Ectodermal cell (in vitro differentiated cells): Measurements from ENCODE around the gene PIGT.

Experiments
- H3K27ac ChIP-seq: 2 replicates; pipeline ENCODE4 v1.7.0; 2013; ENCODE audit warnings: mild to moderate bottlenecking, low read depth, low read length; ENCODE audit not compliant: insufficient read depth, poor library complexity, severe bottlenecking
- H3K27me3 ChIP-seq: 2 replicates; pipeline ENCODE4 v1.7.0; 2013; ENCODE audit warnings: mild to moderate bottlenecking, low read length; ENCODE audit not compliant: insufficient read depth, control insufficient read depth, poor library complexity, severe bottlenecking
- H3K36me3 ChIP-seq: one replicate; pipeline ENCODE4 v1.7.0; 2013; ENCODE audit warnings: low read length; ENCODE audit not compliant: control insufficient read depth, insufficient read depth
- H3K4me1 ChIP-seq: one replicate; pipeline ENCODE4 v1.7.0; 2013; ENCODE audit warnings: low read length; ENCODE audit not compliant: control insufficient read depth, insufficient read depth
- H3K4me3 ChIP-seq: 2 replicates; pipeline ENCODE4 v1.7.0; 2013; ENCODE audit warnings: low read depth, low read length, control low read depth; ENCODE audit not compliant: insufficient read depth
- H3K9me3 ChIP-seq: 2 replicates; pipeline ENCODE4 v1.7.0; 2013; ENCODE audit warnings: mild to moderate bottlenecking, low read length, moderate library complexity; ENCODE audit not compliant: control insufficient read depth
- WGBS, 2 experiments: methylation state at CpG; one replicate each; pipeline ENCODE4 v1.1.7; 2013; ENCODE audit warnings: missing lambda C conversion rate in 2 of 2; 5-methylcytosine and 5-hydroxymethylcytosine counted together

PIGT gene

GRCh38 chr20:45427236-45428149 lies 11.6 kb downstream of the PIGT start:
- Histone ChIP-seq H3K4me1 (no peaks in the 10 kb centered on the region), H3K9me3 (no peaks in the 10 kb centered on the region), H3K4me3 (no peak overlapping the region), H3K36me3 (peaks cover 13% of the 10 kb centered on the region), H3K27ac (no peak overlapping the region), H3K27me3 (no peaks in the 10 kb centered on the region)
- 91 to 92% methylated on average over 14 of the region's 14 CpGs for WGBS, 2 experiments

GRCh38 chr20:45429618-45430017 lies 13.7 kb downstream of the PIGT start:
- H3K9me3 ChIP-seq: no peaks in the 10 kb centered on the region
- H3K36me3 ChIP-seq: peaks cover 4% of the 10 kb centered on the region
- no peak overlapping the region for H3K27ac ChIP-seq
- WGBS, 2 experiments: 85 to 100% methylated on average over 1 to 2 of the region's 2 CpGs
- no peaks in the 10 kb centered on the region for H3K4me1 ChIP-seq
- no peaks in the 10 kb centered on the region for H3K27me3 ChIP-seq
- no peak overlapping the region for H3K4me3 ChIP-seq

GRCh38 chr20:45432294-45432693 lies 16.4 kb downstream of the PIGT start:
- H3K4me1 ChIP-seq: no peaks in the 10 kb centered on the region
- WGBS, 2 experiments: 94 to 97% methylated on average over 5 of the region's 5 CpGs
- H3K36me3 ChIP-seq: no peaks in the 10 kb centered on the region
- H3K9me3 ChIP-seq: no peaks in the 10 kb centered on the region
- H3K27ac ChIP-seq: no peak overlapping the region
- no peak overlapping the region for H3K4me3 ChIP-seq
- H3K27me3 ChIP-seq: peaks cover 8% of the 10 kb centered on the region

- no peak overlapping the region for H3K27ac ChIP-seq
- no peaks in the 10 kb centered on the region for H3K36me3 ChIP-seq
- WGBS, 2 experiments: 66 to 85% methylated on average over 3 of the region's 3 CpGs
- peaks cover 8% of the 10 kb centered on the region for H3K27me3 ChIP-seq
- no peaks in the 10 kb centered on the region for H3K9me3 ChIP-seq
- no peak overlapping the region for H3K4me3 ChIP-seq
- H3K4me1 ChIP-seq: no peaks in the 10 kb centered on the region
Observed at GRCh38 chr20:45433316-45433715, 17.4 kb downstream of the PIGT start.

- H3K4me3 ChIP-seq: no peak overlapping the region
- no peaks in the 10 kb centered on the region for H3K36me3 ChIP-seq
- peaks cover 8% of the 10 kb centered on the region for H3K27me3 ChIP-seq
- H3K4me1 ChIP-seq: no peaks in the 10 kb centered on the region
- no peaks in the 10 kb centered on the region for H3K9me3 ChIP-seq
- WGBS, 2 experiments: 91 to 95% methylated on average over 4 of the region's 4 CpGs
- no peak overlapping the region for H3K27ac ChIP-seq
Observed at GRCh38 chr20:45433976-45434375, 18.0 kb downstream of the PIGT start.

GRCh38 chr20:45436732-45437485 lies 21.0 kb downstream of the PIGT start:
- Histone ChIP-seq H3K27ac (no peak overlapping the region), H3K9me3 (no peaks in the 10 kb centered on the region), H3K4me3 (peak overlapping the region; percentile 48), H3K27me3 (peaks cover 8% of the 10 kb centered on the region), H3K36me3 (no peaks in the 10 kb centered on the region), H3K4me1 (peaks cover 4% of the 10 kb centered on the region)
- 12 to 13% methylated on average over 31 to 32 of the region's 33 CpGs for WGBS, 2 experiments

- H3K4me3 ChIP-seq: no peak overlapping the region
- H3K27me3 ChIP-seq: peaks cover 8% of the 10 kb centered on the region
- H3K9me3 ChIP-seq: no peaks in the 10 kb centered on the region
- WGBS, 2 experiments: 91 to 96% methylated on average over 3 of the region's 3 CpGs
- H3K4me1 ChIP-seq: peaks cover 4% of the 10 kb centered on the region
- no peak overlapping the region for H3K27ac ChIP-seq
- no peaks in the 10 kb centered on the region for H3K36me3 ChIP-seq
Observed at GRCh38 chr20:45440424-45440823, 24.5 kb downstream of the PIGT start.

GRCh38 chr20:45440891-45441685 lies 25.1 kb downstream of the PIGT start:
- Histone ChIP-seq H3K9me3 (no peaks in the 10 kb centered on the region), H3K27ac (no peak overlapping the region), H3K36me3 (no peaks in the 10 kb centered on the region), H3K4me1 (peaks cover 4% of the 10 kb centered on the region), H3K4me3 (no peak overlapping the region), H3K27me3 (peaks cover 6% of the 10 kb centered on the region)
- WGBS, 2 experiments: 75 to 81% methylated on average over 5 of the region's 5 CpGs

GRCh38 chr20:45441746-45442145 lies 25.8 kb downstream of the PIGT start:
- no peaks in the 10 kb centered on the region for H3K9me3 ChIP-seq
- no peaks in the 10 kb centered on the region for H3K36me3 ChIP-seq
- no peak overlapping the region for H3K4me3 ChIP-seq
- peaks cover 4% of the 10 kb centered on the region for H3K4me1 ChIP-seq
- H3K27ac ChIP-seq: no peak overlapping the region
- H3K27me3 ChIP-seq: no peaks in the 10 kb centered on the region
- 75 to 92% methylated on average over 1 of the region's 1 CpG for WGBS, 2 experiments

GRCh38 chr20:45444050-45444449 lies 28.1 kb downstream of the PIGT start:
- H3K27ac ChIP-seq: no peak overlapping the region

More at GRCh38 chr20:45444050-45444449, 28.1 kb downstream of the PIGT start:
- Histone ChIP-seq H3K4me1 (peaks cover 4% of the 10 kb centered on the region), H3K27me3 (no peaks in the 10 kb centered on the region), H3K4me3 (no peak overlapping the region), H3K36me3 (no peaks in the 10 kb centered on the region), H3K9me3 (no peaks in the 10 kb centered on the region)
